AG10803 (cell line): ENCODE results near the gene LYG1.

Experiments used
- DNase-seq: peaks from one replicate; pipeline ENCODE4 v3.0.0; 2010; ENCODE audit warnings: low read depth
- H3K4me3 ChIP-seq: 2 replicates; pipeline ENCODE4 v1.5.1; 2011; ENCODE audit warnings: mild to moderate bottlenecking, low read length, control low read depth
- TF ChIP-seq, protein P1 (sequence below): conservative IDR thresholded peaks from 2 replicates; pipeline ENCODE4 v1.5.1; 2011; ENCODE audit warnings: mild to moderate bottlenecking, low read length, control low read depth, inconsistent platforms

The LYG1 gene

DNA sequence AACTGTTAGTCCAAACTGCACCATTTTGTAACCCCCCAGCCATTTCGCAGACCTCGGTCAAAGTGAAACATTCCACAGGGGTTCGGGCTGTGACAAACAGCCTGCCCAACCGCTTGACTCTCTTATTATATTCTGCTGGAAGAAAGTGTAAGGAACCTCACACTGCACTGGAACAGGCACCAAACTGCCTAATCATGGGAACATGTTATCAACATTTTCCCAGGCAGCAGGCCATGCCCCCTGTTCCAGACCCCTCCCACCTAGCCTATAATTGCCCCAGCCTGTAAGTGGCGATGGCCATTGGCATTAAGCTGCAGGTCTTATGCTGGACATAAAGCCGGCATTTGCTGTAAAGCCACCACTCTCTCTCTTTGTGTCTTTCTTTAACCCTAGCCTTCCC, 62.4 kb downstream of the LYG1 start:
- TF ChIP-seq, protein P1, sequence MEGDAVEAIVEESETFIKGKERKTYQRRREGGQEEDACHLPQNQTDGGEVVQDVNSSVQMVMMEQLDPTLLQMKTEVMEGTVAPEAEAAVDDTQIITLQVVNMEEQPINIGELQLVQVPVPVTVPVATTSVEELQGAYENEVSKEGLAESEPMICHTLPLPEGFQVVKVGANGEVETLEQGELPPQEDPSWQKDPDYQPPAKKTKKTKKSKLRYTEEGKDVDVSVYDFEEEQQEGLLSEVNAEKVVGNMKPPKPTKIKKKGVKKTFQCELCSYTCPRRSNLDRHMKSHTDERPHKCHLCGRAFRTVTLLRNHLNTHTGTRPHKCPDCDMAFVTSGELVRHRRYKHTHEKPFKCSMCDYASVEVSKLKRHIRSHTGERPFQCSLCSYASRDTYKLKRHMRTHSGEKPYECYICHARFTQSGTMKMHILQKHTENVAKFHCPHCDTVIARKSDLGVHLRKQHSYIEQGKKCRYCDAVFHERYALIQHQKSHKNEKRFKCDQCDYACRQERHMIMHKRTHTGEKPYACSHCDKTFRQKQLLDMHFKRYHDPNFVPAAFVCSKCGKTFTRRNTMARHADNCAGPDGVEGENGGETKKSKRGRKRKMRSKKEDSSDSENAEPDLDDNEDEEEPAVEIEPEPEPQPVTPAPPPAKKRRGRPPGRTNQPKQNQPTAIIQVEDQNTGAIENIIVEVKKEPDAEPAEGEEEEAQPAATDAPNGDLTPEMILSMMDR = no peak

More for the DNA sequence above, 62.4 kb downstream of the LYG1 start:
- H3K4me3 ChIP-seq = no peak overlapping the region
- DNase-seq = no peak
